ENCODE data around the gene POR. TPM values are rescaled to one million over a fixed set of nuclear protein-coding genes. Genes with fewer than 3 reads are reported as not detected.

Gene POR
- total RNA-seq, 4 donors from 2014 or later, result 37.8 to 71.4 (median 63.6) TPM

DNA sequence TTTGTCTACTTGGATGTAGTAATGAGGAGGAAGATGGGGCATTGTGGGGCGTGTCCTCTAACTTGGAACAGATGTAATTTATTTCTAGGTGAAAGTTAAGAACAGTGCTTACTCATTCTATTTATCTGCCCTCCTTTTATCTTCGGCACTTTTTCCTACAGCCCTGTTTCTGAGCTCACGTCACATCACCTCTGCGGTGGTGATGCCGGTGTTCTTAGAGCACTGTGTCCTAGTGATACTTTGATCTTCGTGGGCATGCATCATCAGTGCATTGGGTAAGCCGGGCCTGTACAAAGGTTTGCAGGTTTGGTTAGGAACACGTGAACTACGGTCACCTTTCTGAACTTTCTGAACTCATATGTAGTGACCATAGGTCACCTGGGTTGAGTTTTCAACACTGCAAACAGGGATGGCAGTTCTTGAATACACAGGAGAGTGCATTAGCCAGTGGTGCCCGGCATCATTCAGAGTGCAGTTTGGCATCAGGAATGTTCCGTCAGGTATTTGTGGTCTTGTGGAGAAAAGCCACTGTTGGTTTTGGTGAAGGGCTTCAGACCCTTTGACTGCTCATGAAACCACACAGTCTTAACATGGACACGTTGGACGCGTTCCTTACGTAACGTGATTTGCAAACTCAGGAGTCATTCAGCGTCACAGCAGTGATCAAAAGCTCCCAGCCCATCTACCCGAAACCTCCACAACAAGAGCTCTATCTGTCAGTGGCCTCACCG is 5.6 kb downstream of the POR start:
- TF ChIP-seq EP300 (IDR thresholded peaks at IDR 0.05) (no peak), POLR2A (IDR thresholded peaks at IDR 0.05; ENCODE audit: low read depth) (no peak), POLR2AphosphoS5 (IDR thresholded peaks at IDR 0.05) (no peak)
- TF ChIP-seq, protein P1, sequence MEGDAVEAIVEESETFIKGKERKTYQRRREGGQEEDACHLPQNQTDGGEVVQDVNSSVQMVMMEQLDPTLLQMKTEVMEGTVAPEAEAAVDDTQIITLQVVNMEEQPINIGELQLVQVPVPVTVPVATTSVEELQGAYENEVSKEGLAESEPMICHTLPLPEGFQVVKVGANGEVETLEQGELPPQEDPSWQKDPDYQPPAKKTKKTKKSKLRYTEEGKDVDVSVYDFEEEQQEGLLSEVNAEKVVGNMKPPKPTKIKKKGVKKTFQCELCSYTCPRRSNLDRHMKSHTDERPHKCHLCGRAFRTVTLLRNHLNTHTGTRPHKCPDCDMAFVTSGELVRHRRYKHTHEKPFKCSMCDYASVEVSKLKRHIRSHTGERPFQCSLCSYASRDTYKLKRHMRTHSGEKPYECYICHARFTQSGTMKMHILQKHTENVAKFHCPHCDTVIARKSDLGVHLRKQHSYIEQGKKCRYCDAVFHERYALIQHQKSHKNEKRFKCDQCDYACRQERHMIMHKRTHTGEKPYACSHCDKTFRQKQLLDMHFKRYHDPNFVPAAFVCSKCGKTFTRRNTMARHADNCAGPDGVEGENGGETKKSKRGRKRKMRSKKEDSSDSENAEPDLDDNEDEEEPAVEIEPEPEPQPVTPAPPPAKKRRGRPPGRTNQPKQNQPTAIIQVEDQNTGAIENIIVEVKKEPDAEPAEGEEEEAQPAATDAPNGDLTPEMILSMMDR (IDR thresholded peaks at IDR 0.05), result no peak

GRCh38 chr7:75921479-75921878 is 6.5 kb downstream of the POR start:
- H3K4me1 ChIP-seq, result peaks cover 14 to 39% (median 28%) of the 10 kb centered on the region in 4 donors
- H3K36me3 ChIP-seq, result peaks cover 0 to 4% (median 0%) of the 10 kb centered on the region in 4 donors
- no peak overlapping the region for H3K27ac ChIP-seq (replicated peaks in 1 of 4)
- H3K27me3 ChIP-seq, result no peaks in the 10 kb centered on the region
- intact Hi-C loops (cut with DNase I), result no loop called here
- H3K4me3 ChIP-seq, result no peak overlapping the region
- no peak for DNase-seq (ENCODE audit: extremely low spot score)
- WGBS, result 81% methylated on average over 14 of the region's 14 CpGs
- H3K9me3 ChIP-seq, result no peaks in the 10 kb centered on the region
- TF ChIP-seq, protein P1 (IDR thresholded peaks at IDR 0.05), result no peak
- TF ChIP-seq POLR2A (IDR thresholded peaks at IDR 0.05; ENCODE audit: low read depth) (no peak), POLR2AphosphoS5 (IDR thresholded peaks at IDR 0.05) (no peak), EP300 (IDR thresholded peaks at IDR 0.05) (no peak)

More for the DNA sequence above, 5.6 kb downstream of the POR start:
- peaks cover 23 to 42% (median 31%) of the 10 kb centered on the region in 4 donors for H3K4me1 ChIP-seq
- no peaks in the 10 kb centered on the region for H3K27me3 ChIP-seq
- H3K36me3 ChIP-seq, result peaks cover 0 to 4% (median 0%) of the 10 kb centered on the region in 4 donors
- H3K4me3 ChIP-seq, result no peak overlapping the region
- intact Hi-C loops (cut with DNase I), result no loop called here
- H3K9me3 ChIP-seq, result no peaks in the 10 kb centered on the region
- no peak overlapping the region for H3K27ac ChIP-seq (replicated peaks in 1 of 4)
- no peak for DNase-seq (ENCODE audit: extremely low spot score)
- 91% methylated on average over 19 of the region's 19 CpGs for WGBS

- no peak for DNase-seq (ENCODE audit: extremely low spot score)
- H3K36me3 ChIP-seq, result peaks cover 0 to 4% (median 0%) of the 10 kb centered on the region in 4 donors
- peaks cover 5 to 33% (median 16%) of the 10 kb centered on the region in 4 donors for H3K4me1 ChIP-seq
- intact Hi-C loops (cut with DNase I), result no loop called here
- TF ChIP-seq POLR2AphosphoS5 (IDR thresholded peaks at IDR 0.05) (no peak), POLR2A (IDR thresholded peaks at IDR 0.05; ENCODE audit: low read depth) (no peak), EP300 (IDR thresholded peaks at IDR 0.05) (no peak)
- TF ChIP-seq, protein P1 (IDR thresholded peaks at IDR 0.05), result no peak
- no peak overlapping the region for H3K4me3 ChIP-seq
- no peak overlapping the region for H3K27ac ChIP-seq (replicated peaks in 1 of 4)
- H3K9me3 ChIP-seq, result no peaks in the 10 kb centered on the region
- H3K27me3 ChIP-seq, result no peaks in the 10 kb centered on the region
- WGBS, result 86% methylated on average over 9 of the region's 9 CpGs
Measured at GRCh38 chr7:75922966-75923603, 8.1 kb downstream of the POR start.

DNA sequence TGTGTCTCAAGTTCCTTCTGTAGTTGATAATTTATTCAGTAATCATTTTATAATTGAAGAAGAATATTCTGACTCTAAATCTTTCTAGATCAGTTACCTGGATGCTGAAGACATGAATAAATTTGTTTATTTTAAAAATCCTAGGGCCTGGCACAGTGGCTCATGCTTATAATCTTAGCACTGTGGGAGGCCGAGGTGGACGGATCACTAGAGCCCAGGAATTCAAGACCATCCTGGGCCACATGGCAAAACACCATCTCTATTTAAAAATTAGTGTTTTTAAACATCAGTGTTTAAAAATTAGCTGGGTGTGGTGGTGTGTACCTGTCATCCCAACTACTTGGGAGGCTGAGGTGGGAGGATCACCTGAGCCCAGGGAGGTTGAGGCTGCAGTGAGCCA is 9.3 kb downstream of the POR start:
- no peaks in the 10 kb centered on the region for H3K9me3 ChIP-seq
- no peak overlapping the region for H3K4me3 ChIP-seq
- peaks cover 0 to 33% (median 13%) of the 10 kb centered on the region in 4 donors for H3K4me1 ChIP-seq
- no peak overlapping the region for H3K27ac ChIP-seq (replicated peaks in 1 of 4)
- no peak for DNase-seq (ENCODE audit: extremely low spot score)
- intact Hi-C loops (cut with DNase I), result no loop called here
- 100% methylated on average over 2 of the region's 2 CpGs for WGBS
- H3K27me3 ChIP-seq, result no peaks in the 10 kb centered on the region
- H3K36me3 ChIP-seq, result peaks cover 0 to 8% (median 4%) of the 10 kb centered on the region in 4 donors
- no peak for TF ChIP-seq POLR2AphosphoS5 (IDR thresholded peaks at IDR 0.05)
- TF ChIP-seq EP300 (IDR thresholded peaks at IDR 0.05), result no peak
- TF ChIP-seq, protein P1 (IDR thresholded peaks at IDR 0.05), result no peak

Data from esophagus muscularis mucosa (tissue), 4 donors.